A549 treated with Mapracorat at 1 μM for 4 hours (cell line): Measurements from ENCODE around the gene OR9Q1. TPM values are rescaled to one million over a fixed set of nuclear protein-coding genes. Genes with fewer than 3 reads are reported as not detected.

Experiments used
- total RNA-seq: library from RNA; stranded (reverse); fragments of 200-300 nt; extraction: Qiagen RNA extraction; gene quantifications from 5 replicates; pipeline ENCODE4 v1.2.3, GENCODE V29; 2022

The OR9Q1 gene, protein sequence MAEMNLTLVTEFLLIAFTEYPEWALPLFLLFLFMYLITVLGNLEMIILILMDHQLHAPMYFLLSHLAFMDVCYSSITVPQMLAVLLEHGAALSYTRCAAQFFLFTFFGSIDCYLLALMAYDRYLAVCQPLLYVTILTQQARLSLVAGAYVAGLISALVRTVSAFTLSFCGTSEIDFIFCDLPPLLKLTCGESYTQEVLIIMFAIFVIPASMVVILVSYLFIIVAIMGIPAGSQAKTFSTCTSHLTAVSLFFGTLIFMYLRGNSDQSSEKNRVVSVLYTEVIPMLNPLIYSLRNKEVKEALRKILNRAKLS
- total RNA-seq: not detected in 5 replicates

GRCh38 chr11:58023435-58023931 lies at the start of gene OR9Q1:
TSS of gene OR9Q1 (plus strand) at chr11:58023881. CDS start at chr11:58179445, 155,564 bp downstream.

GRCh38 chr11:58030653-58031052 lies 7.0 kb downstream of the OR9Q1 start, which contains the start of gene OR6Q1:
TSS of gene OR6Q1 (plus strand) at chr11:58030953. CDS start at chr11:58030953, 0 bp downstream.

GRCh38 chr11:58125469-58125868 lies 101.8 kb downstream of the OR9Q1 start, which contains the start of gene OR9I1:
TSS of gene OR9I1 (minus strand) at chr11:58125530. CDS start at chr11:58119444, 6,086 bp downstream.

GRCh38 chr11:58188770-58189169 lies 165.1 kb downstream of the OR9Q1 start, which contains the start of gene OR9Q2:
TSS of gene OR9Q2 (plus strand) at chr11:58189070. CDS start at chr11:58190491, 1,421 bp downstream.

DNA sequence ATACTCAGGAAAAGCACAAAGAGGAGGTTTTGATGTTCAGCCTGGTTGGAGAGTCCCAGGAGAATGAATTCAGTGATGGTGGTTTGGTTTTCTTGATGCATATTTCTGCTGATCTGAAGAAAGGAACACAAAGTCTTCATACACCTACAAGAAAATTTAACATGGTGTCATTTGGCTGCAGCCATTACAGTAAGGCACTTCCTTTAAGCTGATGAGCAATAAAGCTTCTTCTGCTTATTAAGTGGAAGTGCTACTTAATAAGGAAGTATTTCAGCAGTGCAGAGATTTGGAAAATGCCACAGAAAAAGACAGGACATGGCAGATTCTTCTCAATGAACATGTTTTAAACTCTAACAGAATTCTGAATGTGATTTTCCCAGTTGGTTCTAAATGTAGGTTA lies 180.4 kb downstream of the OR9Q1 start, which contains the start of gene OR1S2:
Gene OR1S2 (minus strand): TSS at position 101 of the 400 bp plus-strand sequence. CDS start 0 bp downstream, at position 101.

DNA sequence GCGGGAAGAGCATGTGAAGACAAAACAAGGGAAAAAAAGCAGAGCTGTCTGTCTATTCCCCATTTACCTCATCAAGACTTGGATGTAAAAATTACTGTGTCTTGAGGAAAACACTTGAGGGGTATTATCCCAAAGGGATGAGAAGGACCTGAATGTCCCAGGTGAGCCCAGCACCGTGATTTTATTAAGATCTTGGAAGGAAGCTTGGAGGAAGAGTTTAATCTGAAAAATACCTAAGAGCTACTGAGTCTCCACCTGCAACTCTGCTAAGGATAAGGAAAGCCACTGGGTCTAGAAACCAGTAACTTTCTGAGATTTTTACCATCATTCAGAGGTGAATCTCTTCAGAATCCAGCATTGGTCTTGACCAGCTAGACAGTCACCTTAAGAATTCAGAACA lies 188.7 kb downstream of the OR9Q1 start, which contains the start of gene OR1S1:
Gene OR1S1 (plus strand): TSS at position 301 of the 400 bp plus-strand sequence.

Other genes with a start within 250 kb of the OR9Q1 start
- not detected in 5 replicates for gene OR6Q1, start 7.1 kb downstream of the OR9Q1 start, total RNA-seq
- gene OR9I1, start 101.6 kb downstream of the OR9Q1 start, total RNA-seq: not detected in 5 replicates
- gene OR9Q2, start 165.2 kb downstream of the OR9Q1 start, total RNA-seq: not detected in 5 replicates
- gene OR1S2, start 180.3 kb downstream of the OR9Q1 start, total RNA-seq: not detected in 5 replicates
- gene OR1S1, start 188.8 kb downstream of the OR9Q1 start, total RNA-seq: not detected in 5 replicates
- gene OR10Q1, start 205.0 kb downstream of the OR9Q1 start, total RNA-seq: not detected in 5 replicates
- gene OR10W1, start 244.4 kb downstream of the OR9Q1 start, total RNA-seq: not detected in 5 replicates